SK-N-SH (cell line): Measurements from ENCODE around the gene XXYLT1.

Source experiments
- CHD2 ChIP-seq: fragments of 150-350 bp; IDR thresholded peaks from 2 replicates; pipeline ENCODE4 v1.6.1; 2018; ENCODE audit warnings: low read length; ENCODE audit not compliant: partially characterized antibody
- CTCF ChIP-seq: fragments of 200-600 bp; sonication (generic); IDR thresholded peaks from 2 replicates; pipeline ENCODE4 v1.6.1; 2017; ENCODE audit warnings: antibody characterized with exemption, mild to moderate bottlenecking, moderate library complexity
- EP300 ChIP-seq, 2 experiments: IDR thresholded peaks; 2 replicates each; pipeline versions ENCODE4 v1.4.0 to v1.6.1; 2012; ENCODE audit warnings: borderline replicate concordance in 1 of 2, low read depth in 1 of 2, low read length in 1 of 2
- GABPA ChIP-seq: IDR thresholded peaks from 2 replicates; pipeline ENCODE4 v1.4.0; 2012; ENCODE audit warnings: low read depth, mild to moderate bottlenecking
- JUND ChIP-seq: IDR thresholded peaks from 2 replicates; pipeline ENCODE4 v1.4.0; 2012
- MXI1 ChIP-seq: IDR thresholded peaks from 2 replicates; pipeline ENCODE4 v1.6.1; 2012; ENCODE audit warnings: mild to moderate bottlenecking, low read depth, low read length, improper control_type of control experiment
- POLR2AphosphoS5 ChIP-seq: IDR thresholded peaks from 2 replicates; pipeline ENCODE4 v1.6.1; 2012; ENCODE audit warnings: low read depth, low read length
- RFX5 ChIP-seq: IDR thresholded peaks from 2 replicates; pipeline ENCODE4 v1.6.1; 2012; ENCODE audit warnings: mild to moderate bottlenecking, improper control_type of control experiment, low read length
- SIN3A ChIP-seq: IDR thresholded peaks from 2 replicates; pipeline ENCODE4 v1.6.1; 2012; ENCODE audit warnings: low read depth, mild to moderate bottlenecking, low read length, moderate library complexity, borderline replicate concordance
- TAF1 ChIP-seq: IDR thresholded peaks from 2 replicates; pipeline ENCODE4 v1.6.1; 2012; ENCODE audit warnings: low read depth, mild to moderate bottlenecking, low read length, moderate library complexity, borderline replicate concordance
- USF1 ChIP-seq: IDR thresholded peaks from 2 replicates; pipeline ENCODE4 v1.4.0; 2012; ENCODE audit warnings: low read depth, borderline replicate concordance
- YY1 ChIP-seq: IDR thresholded peaks from 2 replicates; pipeline ENCODE4 v1.4.0; 2012; ENCODE audit warnings: low read depth, mild to moderate bottlenecking

DNA sequence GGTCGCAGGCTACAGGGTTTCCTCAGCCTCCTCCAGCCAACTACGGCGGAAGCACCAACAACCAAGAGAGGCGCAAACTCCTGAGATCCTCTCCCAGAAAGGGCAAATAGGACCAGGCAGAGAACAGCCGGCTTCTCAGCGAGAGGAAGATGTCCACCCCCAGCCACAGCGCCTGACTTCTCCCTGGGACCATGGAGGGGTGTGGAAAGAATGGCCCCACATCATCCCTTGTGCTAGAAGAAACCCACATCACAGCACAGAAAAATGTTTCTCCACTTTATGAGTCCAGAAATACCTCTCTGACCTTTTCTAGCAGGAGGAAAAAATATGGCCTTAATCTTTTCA lies 105.7 kb downstream of the XXYLT1 start:
- TF ChIP-seq POLR2AphosphoS5 (no peak), CHD2 (no peak), USF1 (no peak), MXI1 (no peak), CTCF (no peak), SIN3A (no peak), RFX5 (no peak), YY1 (no peak), EP300 (IDR thresholded peaks at IDR 0.05; ENCODE audit: borderline replicate concordance in 1 of 2, low read depth in 1 of 2, low read length in 1 of 2) (no peak), TAF1 (no peak), JUND (no peak), GABPA (no peak)
